SU-DHL-6 (cell line): ENCODE measurements around the gene BRSK2.

Experiments
- H2AFZ ChIP-seq: fragments of 200-600 bp; sonication (generic); 2 replicates; pipeline ENCODE4 v1.6.1; 2014; ENCODE audit warnings: low read depth, mild to moderate bottlenecking, moderate library complexity, mixed read lengths, antibody characterized with exemption, low read length; ENCODE audit not compliant: severe bottlenecking
- H3F3A ChIP-seq: fragments of 200-600 bp; shearing (Covaris generic); 2 replicates; pipeline ENCODE4 v1.6.0; 2016; ENCODE audit warnings: antibody characterized with exemption, mild to moderate bottlenecking; ENCODE audit not compliant: insufficient read depth
- H3K27ac ChIP-seq: fragments of 200-600 bp; sonication (generic); 2 replicates; pipeline ENCODE4 v1.5.1; 2016; ENCODE audit warnings: low read depth, mild to moderate bottlenecking, low read length, moderate library complexity, mixed read lengths
- H3K27me3 ChIP-seq: fragments of 200-600 bp; sonication (generic), shearing (Covaris generic); 2 replicates; pipeline ENCODE4 v1.6.0; 2014; ENCODE audit warnings: mild to moderate bottlenecking, low read length
- H3K36me3 ChIP-seq: fragments of 200-600 bp; sonication (generic); 2 replicates; pipeline ENCODE4 v1.6.1; 2014; ENCODE audit warnings: mild to moderate bottlenecking, low read length, mixed read lengths
- H3K4me2 ChIP-seq: fragments of 300-600, 200-600 bp; shearing (Covaris generic), sonication (generic); 2 replicates; pipeline ENCODE4 v1.6.0; 2014; ENCODE audit warnings: low read length, low read depth, mild to moderate bottlenecking; ENCODE audit not compliant: poor library complexity, severe bottlenecking
- H3K4me3 ChIP-seq: fragments of 200-600 bp; sonication (generic); 2 replicates; pipeline ENCODE4 v1.5.1; 2014; ENCODE audit warnings: antibody characterized with exemption, low read length, mild to moderate bottlenecking, mixed read lengths; ENCODE audit not compliant: insufficient read depth, poor library complexity, severe bottlenecking
- H3K79me2 ChIP-seq: fragments of 200-600 bp; sonication (generic); 2 replicates; pipeline ENCODE4 v1.6.1; 2014; ENCODE audit warnings: mild to moderate bottlenecking, low read length, moderate library complexity; ENCODE audit not compliant: insufficient read depth
- H3K9ac ChIP-seq: fragments of 200-600 bp; sonication (generic); 2 replicates; pipeline ENCODE4 v1.7.0; 2014; ENCODE audit warnings: mild to moderate bottlenecking, low read length
- H3K9me2 ChIP-seq: fragments of 200-600 bp; sonication (generic); replicated peaks from 2 replicates; pipeline ENCODE4 v1.6.1; 2014; ENCODE audit warnings: low read length; ENCODE audit not compliant: insufficient read depth
- H3K9me3 ChIP-seq: fragments of 200-600 bp; sonication (generic); 2 replicates; pipeline ENCODE4 v1.6.1; 2014; ENCODE audit warnings: low read length, mixed read lengths; ENCODE audit not compliant: insufficient read depth
- H4K20me1 ChIP-seq: fragments of 200-600 bp; sonication (generic); 2 replicates; pipeline ENCODE4 v1.6.1; 2014; ENCODE audit warnings: low read depth, mild to moderate bottlenecking, antibody characterized with exemption, low read length, moderate library complexity, mixed read lengths
- EZH2phosphoT487 ChIP-seq: fragments of 200-600 bp; sonication (generic), shearing (Covaris generic); conservative IDR thresholded peaks from 2 replicates; pipeline ENCODE4 v1.6.1; 2018; ENCODE audit warnings: mild to moderate bottlenecking, antibody characterized with exemption, low read length, moderate library complexity, mixed read lengths
- TF ChIP-seq, protein P1 (sequence below): fragments of 200-600 bp; sonication (generic); IDR thresholded peaks from one replicate; pipeline ENCODE4 v1.5.1; 2017; ENCODE audit warnings: antibody characterized with exemption, mild to moderate bottlenecking, low read length, moderate library complexity; ENCODE audit not compliant: insufficient read depth, poor library complexity, severe bottlenecking

BRSK2 gene

GRCh38 chr11:1395773-1396374 lies 6.1 kb downstream of the BRSK2 start:
- Histone ChIP-seq H2AFZ (no peak overlapping the region), H3K36me3 (no peaks in the 10 kb centered on the region), H3K9ac (no peak overlapping the region), H3K79me2 (no peaks in the 10 kb centered on the region), H3F3A (no peaks in the 10 kb centered on the region), H4K20me1 (no peaks in the 10 kb centered on the region), H3K4me2 (no peak overlapping the region), H3K4me3 (no peak overlapping the region), H3K9me2 (no peaks in the 10 kb centered on the region), H3K9me3 (no peaks in the 10 kb centered on the region), H3K27ac (no peak overlapping the region), H3K27me3 (no peaks in the 10 kb centered on the region)
- TF ChIP-seq, protein P1, sequence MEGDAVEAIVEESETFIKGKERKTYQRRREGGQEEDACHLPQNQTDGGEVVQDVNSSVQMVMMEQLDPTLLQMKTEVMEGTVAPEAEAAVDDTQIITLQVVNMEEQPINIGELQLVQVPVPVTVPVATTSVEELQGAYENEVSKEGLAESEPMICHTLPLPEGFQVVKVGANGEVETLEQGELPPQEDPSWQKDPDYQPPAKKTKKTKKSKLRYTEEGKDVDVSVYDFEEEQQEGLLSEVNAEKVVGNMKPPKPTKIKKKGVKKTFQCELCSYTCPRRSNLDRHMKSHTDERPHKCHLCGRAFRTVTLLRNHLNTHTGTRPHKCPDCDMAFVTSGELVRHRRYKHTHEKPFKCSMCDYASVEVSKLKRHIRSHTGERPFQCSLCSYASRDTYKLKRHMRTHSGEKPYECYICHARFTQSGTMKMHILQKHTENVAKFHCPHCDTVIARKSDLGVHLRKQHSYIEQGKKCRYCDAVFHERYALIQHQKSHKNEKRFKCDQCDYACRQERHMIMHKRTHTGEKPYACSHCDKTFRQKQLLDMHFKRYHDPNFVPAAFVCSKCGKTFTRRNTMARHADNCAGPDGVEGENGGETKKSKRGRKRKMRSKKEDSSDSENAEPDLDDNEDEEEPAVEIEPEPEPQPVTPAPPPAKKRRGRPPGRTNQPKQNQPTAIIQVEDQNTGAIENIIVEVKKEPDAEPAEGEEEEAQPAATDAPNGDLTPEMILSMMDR: no peak
- TF ChIP-seq EZH2phosphoT487: no peak

GRCh38 chr11:1396375-1396841 lies 6.7 kb downstream of the BRSK2 start:
- no peaks in the 10 kb centered on the region for H3K9me2 ChIP-seq
- TF ChIP-seq, protein P1: no peak
- TF ChIP-seq EZH2phosphoT487: no peak
- H2AFZ ChIP-seq: no peak overlapping the region
- no peaks in the 10 kb centered on the region for H3K36me3 ChIP-seq
- no peak overlapping the region for H3K4me2 ChIP-seq
- H3K79me2 ChIP-seq: no peaks in the 10 kb centered on the region
- H3K9me3 ChIP-seq: no peaks in the 10 kb centered on the region
- no peaks in the 10 kb centered on the region for H3K27me3 ChIP-seq
- H3K9ac ChIP-seq: no peak overlapping the region
- H3K4me3 ChIP-seq: no peak overlapping the region
- H3K27ac ChIP-seq: no peak overlapping the region
- no peaks in the 10 kb centered on the region for H4K20me1 ChIP-seq
- H3F3A ChIP-seq: no peaks in the 10 kb centered on the region

- no peak overlapping the region for H3K4me3 ChIP-seq
- H3K27me3 ChIP-seq: no peaks in the 10 kb centered on the region
- no peaks in the 10 kb centered on the region for H4K20me1 ChIP-seq
- no peak overlapping the region for H2AFZ ChIP-seq
- H3K36me3 ChIP-seq: no peaks in the 10 kb centered on the region
- no peaks in the 10 kb centered on the region for H3K79me2 ChIP-seq
- H3K4me2 ChIP-seq: no peak overlapping the region
- H3K9me2 ChIP-seq: no peaks in the 10 kb centered on the region
- H3K27ac ChIP-seq: no peak overlapping the region
- no peak overlapping the region for H3K9ac ChIP-seq
- TF ChIP-seq, protein P1: no peak
- TF ChIP-seq EZH2phosphoT487: no peak
- no peaks in the 10 kb centered on the region for H3K9me3 ChIP-seq
- H3F3A ChIP-seq: no peaks in the 10 kb centered on the region
These were observed 7.6 kb downstream of the BRSK2 start for GRCh38 chr11:1397146-1397861.
